Body of pancreas (tissue), 4 donors: ENCODE results near the gene KLHDC4. TPM values are rescaled to one million over a fixed set of nuclear protein-coding genes. Genes with fewer than 3 reads are reported as not detected.
A peak's percentile ranks its signal among the peaks of the same experiment; 100 is the strongest.

Experiments
- ATAC-seq: fragments of 150-250 bp; one replicate; pipeline ENCODE4 v1.9.1; 2016
- DNase-seq, 4 donors: peaks; one replicate each; pipeline ENCODE4 v3.0.0-alpha.2; 2019
- H3K27ac ChIP-seq, 4 donors: fragments of 200-600 bp; sonication (generic); 1 replicate in 3 of 4; 2 replicates in 1 of 4; pipeline versions ENCODE4 v1.5.1 to v1.6.1; 2016 to 2019; ENCODE audit warnings: mild to moderate bottlenecking in 1 of 4, mixed read lengths in 1 of 4, moderate library complexity in 1 of 4
- H3K27me3 ChIP-seq, 2 donors: fragments of 200-600 bp; sonication (generic); one replicate each; pipeline ENCODE4 v1.6.0; 2016; ENCODE audit warnings: mild to moderate bottlenecking in 1 of 2
- H3K36me3 ChIP-seq, 2 donors: fragments of 200-600 bp; sonication (generic); replicated peaks in 1 of 2; 2 replicates each; pipeline ENCODE4 v1.5.1; 2016; ENCODE audit warnings: low read depth in 2 of 2; ENCODE audit not compliant: insufficient read depth in 1 of 2
- H3K4me1 ChIP-seq: fragments of 200-600 bp; sonication (generic); one replicate; pipeline ENCODE4 v1.6.0; 2016
- H3K4me3 ChIP-seq, 2 donors: fragments of 200-600 bp; sonication (generic); 1 replicate in 1 of 2; 2 replicates in 1 of 2; pipeline ENCODE4 v1.5.1; 2016 to 2019
- H3K9me3 ChIP-seq, 3 donors: fragments of 200-600 bp; sonication (generic); 1 replicate in 2 of 3; 2 replicates in 1 of 3; pipeline ENCODE4 v1.5.1; 2016
- CTCF ChIP-seq, 7 experiments: fragments of 450-650 bp in 4 of 7; fragments of 200-600 bp in 3 of 7; sonication (generic) in 3 of 7; IDR thresholded peaks; one replicate each; pipeline ENCODE4 v1.5.1; 2016 to 2019; ENCODE audit warnings: antibody characterized with exemption in 7 of 7
- POLR2A ChIP-seq, 3 donors: fragments of 450-650 bp; IDR thresholded peaks; one replicate each; pipeline ENCODE4 v1.6.1; 2016; ENCODE audit warnings: antibody characterized with exemption in 3 of 3, mild to moderate bottlenecking in 2 of 3
- WGBS, 2 donors: methylation state at CpG; one replicate each; pipeline ENCODE4 v1.1.5; 2017; 5-methylcytosine and 5-hydroxymethylcytosine counted together
- intact Hi-C: fragments of 100-400 bp; cut with DNase I; formaldehyde crosslinking; loops from one replicate; pipeline ENCODE4 v1.15.1; 2023
- total RNA-seq, 2 donors: library from RNA; depleted of rRNA; stranded (reverse); fragments of >200 nt; gene quantifications; one replicate each; pipeline ENCODE4 v1.1.0, GENCODE V29; 2016

KLHDC4 gene
- total RNA-seq, 2 donors from 2014 or later = 25.4 to 82.1 TPM

DNA sequence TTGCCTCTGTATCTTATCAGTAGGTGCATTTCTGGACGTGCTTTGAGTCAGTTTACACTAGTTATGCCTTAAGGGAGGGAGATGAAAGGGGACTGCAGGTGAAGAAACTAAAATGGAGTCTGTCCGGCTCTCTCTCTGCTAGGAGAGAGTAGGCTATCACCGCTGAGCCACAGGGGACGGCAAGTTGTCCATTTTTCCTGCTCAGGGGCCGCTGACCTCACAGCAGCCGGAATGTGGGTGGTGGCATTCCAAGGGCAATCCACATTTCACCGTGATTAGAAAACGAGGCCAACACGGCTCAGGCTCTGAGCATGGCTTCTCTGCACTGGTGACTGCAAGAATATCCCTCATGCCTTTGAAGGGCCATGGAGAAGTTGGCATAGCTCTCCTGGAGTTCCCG, 19.0 kb upstream of the KLHDC4 start:
- H3K27ac ChIP-seq = peak overlapping the region in 1 of 4 donors; percentile 28
- H3K4me1 ChIP-seq = peaks cover 12% of the 10 kb centered on the region
- no peak for TF ChIP-seq CTCF (IDR thresholded peaks at IDR 0.05)
- no peak for TF ChIP-seq POLR2A (IDR thresholded peaks at IDR 0.05)
- no peaks in the 10 kb centered on the region for H3K27me3 ChIP-seq
- DNase-seq (peak; percentile 31 to 53 (median 42)), ATAC-seq (peak; percentile 79)
- H3K9me3 ChIP-seq = no peaks in the 10 kb centered on the region
- H3K4me3 ChIP-seq = no peak overlapping the region
- intact Hi-C loops = loop anchor here (5.0 kb wide), 1 partner anchor 87 kb away; no protein-coding TSS in a partner anchor
- no peaks in the 10 kb centered on the region for H3K36me3 ChIP-seq
- WGBS, 2 donors = 22 to 54% methylated on average over 10 of the region's 10 CpGs

DNA sequence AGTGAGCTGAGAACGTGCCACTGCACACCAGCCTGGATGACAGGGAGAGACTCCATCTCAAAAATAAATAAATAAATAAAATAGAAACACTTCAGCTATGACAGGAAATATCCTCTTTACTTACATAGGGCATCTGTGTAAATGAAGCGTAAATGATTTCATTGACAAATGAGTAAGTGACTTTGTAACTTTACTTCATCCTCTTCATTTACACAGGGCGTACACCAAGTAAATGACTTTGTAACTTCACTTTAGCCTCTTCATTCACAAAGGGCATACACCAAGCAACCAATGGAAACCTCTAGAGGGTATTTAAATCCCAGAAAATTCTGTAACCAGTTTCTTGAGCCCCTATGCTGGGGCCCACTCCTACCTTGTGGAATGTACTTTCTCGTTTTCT, 16.2 kb upstream of the KLHDC4 start:
- WGBS, 2 donors = 77 to 88% methylated on average over 4 of the region's 4 CpGs
- DNase-seq (no peak), ATAC-seq (no peak)
- Histone ChIP-seq H3K36me3 (no peaks in the 10 kb centered on the region), H3K27ac (no peak overlapping the region), H3K9me3 (no peaks in the 10 kb centered on the region), H3K4me3 (no peak overlapping the region), H3K4me1 (peaks cover 26% of the 10 kb centered on the region), H3K27me3 (no peaks in the 10 kb centered on the region)
- intact Hi-C loops = loop anchor here (5.0 kb wide), 1 partner anchor 90 kb away; no protein-coding TSS in a partner anchor
- TF ChIP-seq POLR2A (IDR thresholded peaks at IDR 0.05) (no peak), CTCF (IDR thresholded peaks at IDR 0.05) (no peak)

GRCh38 chr16:87780385-87780989, 14.7 kb upstream of the KLHDC4 start:
- no peaks in the 10 kb centered on the region for H3K36me3 ChIP-seq
- H3K4me3 ChIP-seq = no peak overlapping the region
- H3K27me3 ChIP-seq = no peaks in the 10 kb centered on the region
- peak in 2 of 4 donors; percentile 11 to 75 for DNase-seq
- intact Hi-C loops = loop anchor here (5.0 kb wide), 1 partner anchor 92 kb away; no protein-coding TSS in a partner anchor
- WGBS, 2 donors = 75 to 79% methylated on average over 5 to 9 of the region's 10 CpGs
- H3K27ac ChIP-seq = peak overlapping the region in 1 of 4 donors; percentile 32
- H3K4me1 ChIP-seq = peaks cover 26% of the 10 kb centered on the region
- TF ChIP-seq POLR2A (IDR thresholded peaks at IDR 0.05) (no peak), CTCF (IDR thresholded peaks at IDR 0.05) (no peak)
- H3K9me3 ChIP-seq = no peaks in the 10 kb centered on the region
- ATAC-seq = no peak

- no peak for TF ChIP-seq POLR2A (IDR thresholded peaks at IDR 0.05)
- peak; percentile 95 to 98 (median 97) for TF ChIP-seq CTCF (IDR thresholded peaks at IDR 0.05)
- WGBS, 2 donors = 28 to 66% methylated on average over 5 to 41 of the region's 41 CpGs
- intact Hi-C loops = no loop called here
- H3K27ac ChIP-seq = peak overlapping the region in 1 of 4 donors; percentile 23
- no peaks in the 10 kb centered on the region for H3K27me3 ChIP-seq
- no peaks in the 10 kb centered on the region for H3K9me3 ChIP-seq
- peaks cover 18% of the 10 kb centered on the region for H3K4me1 ChIP-seq
- ATAC-seq = peak; percentile 94
- no peaks in the 10 kb centered on the region for H3K36me3 ChIP-seq
- no peak overlapping the region for H3K4me3 ChIP-seq
- peak; percentile 89 to 92 (median 90) for DNase-seq
These were observed 13.2 kb upstream of the KLHDC4 start for GRCh38 chr16:87778830-87779579.
